ENCODE data around the gene KRTAP26-1. TPM values are rescaled to one million over a fixed set of nuclear protein-coding genes. Genes with fewer than 3 reads are reported as not detected.

KRTAP26-1 gene, protein sequence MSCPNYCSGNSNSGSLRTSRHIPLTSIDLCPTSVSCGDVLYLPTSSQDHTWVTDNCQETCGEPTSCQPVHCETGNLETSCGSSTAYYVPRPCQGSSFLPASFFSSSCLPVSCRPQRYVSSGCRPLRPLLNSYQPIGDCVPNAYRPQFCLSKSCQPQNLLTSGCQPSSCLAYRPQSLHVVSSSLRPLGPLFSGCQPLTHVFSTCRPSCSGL
- total RNA-seq = under 1 TPM in 4 of 8 experiments, not detected in 4; 0.17 to 0.73 (median 0.28) TPM

DNA sequence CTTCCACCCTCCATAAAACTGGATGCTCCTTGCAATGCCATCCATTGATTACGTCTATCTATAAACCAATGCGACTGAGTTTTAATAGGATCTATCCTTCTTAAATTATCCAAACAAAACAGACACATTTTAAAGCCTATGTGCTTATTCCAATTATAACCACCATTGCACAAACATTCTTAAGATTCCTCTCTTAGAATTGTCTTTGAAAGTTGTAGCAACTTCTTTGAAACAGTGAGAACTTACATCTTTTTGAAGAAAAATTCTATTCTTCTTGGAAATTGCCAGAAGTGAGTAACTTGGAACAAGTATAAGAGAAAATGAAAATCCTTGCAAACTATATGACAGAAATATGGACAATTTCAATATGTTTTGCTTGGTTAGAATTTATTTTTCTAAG lies at the start of gene KRTAP26-1:
Gene KRTAP26-1 (minus strand): TSS at position 101 of the 400 bp plus-strand sequence. CDS start 280 bp downstream, outside the sequence.
- WGBS, 10 experiments = 23 to 100% (median 93%) methylated on average over 2 of the region's 2 CpGs; no CpG with 5 or more reads in 1 of the 10 experiments
- Histone ChIP-seq H3K27ac (no peak within 1 kb of the TSS), H3K4me3 (no peak within 1 kb of the TSS), H3K4me1 (replicated peaks in 1 of 2) (no peaks in the 10 kb centered on the region)
- ATAC-seq (replicated peaks in 6 of 8) = no peak
- in situ Hi-C loops (cut with MboI; ENCODE audit: low pct_unique_long_range_greater_than_20kb in 2 of 9, low sequenced_read_pairs in 9 of 9, unreplicated experiment in 9 of 9) = no loop called here

DNA sequence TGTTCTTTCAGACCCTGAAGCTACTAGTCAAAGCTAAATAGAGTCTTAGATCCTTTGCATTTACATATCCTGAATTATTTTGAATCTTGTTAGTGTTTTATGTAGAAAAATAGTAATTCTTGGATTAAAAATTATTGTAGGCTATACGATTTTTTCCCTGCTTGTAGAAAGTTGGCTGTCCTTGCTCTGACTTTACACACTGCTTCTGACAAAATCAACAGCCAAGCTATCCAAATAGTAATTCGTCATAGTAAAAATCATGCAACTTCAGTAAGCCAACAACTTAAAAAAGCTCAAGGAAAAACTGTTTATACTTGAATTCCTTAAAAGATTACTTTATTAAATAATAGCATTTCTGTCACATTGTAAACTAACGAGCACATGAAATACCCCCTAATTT lies 35.8 kb upstream of the KRTAP26-1 start:
- WGBS, 10 experiments = 3 to 95% (median 69%) methylated on average over 2 to 3 of the region's 3 CpGs; no CpG with 5 or more reads in 1 of the 10 experiments
- Histone ChIP-seq H3K4me3 (no peak overlapping the region), H3K27ac (no peak overlapping the region), H3K4me1 (replicated peaks in 1 of 2) (peaks cover 0 to 4% of the 10 kb centered on the region in 2 donors)
- in situ Hi-C loops (cut with MboI; ENCODE audit: low pct_unique_long_range_greater_than_20kb in 2 of 9, low sequenced_read_pairs in 9 of 9, unreplicated experiment in 9 of 9) = no loop called here
- ATAC-seq (replicated peaks in 6 of 8) = no peak

DNA sequence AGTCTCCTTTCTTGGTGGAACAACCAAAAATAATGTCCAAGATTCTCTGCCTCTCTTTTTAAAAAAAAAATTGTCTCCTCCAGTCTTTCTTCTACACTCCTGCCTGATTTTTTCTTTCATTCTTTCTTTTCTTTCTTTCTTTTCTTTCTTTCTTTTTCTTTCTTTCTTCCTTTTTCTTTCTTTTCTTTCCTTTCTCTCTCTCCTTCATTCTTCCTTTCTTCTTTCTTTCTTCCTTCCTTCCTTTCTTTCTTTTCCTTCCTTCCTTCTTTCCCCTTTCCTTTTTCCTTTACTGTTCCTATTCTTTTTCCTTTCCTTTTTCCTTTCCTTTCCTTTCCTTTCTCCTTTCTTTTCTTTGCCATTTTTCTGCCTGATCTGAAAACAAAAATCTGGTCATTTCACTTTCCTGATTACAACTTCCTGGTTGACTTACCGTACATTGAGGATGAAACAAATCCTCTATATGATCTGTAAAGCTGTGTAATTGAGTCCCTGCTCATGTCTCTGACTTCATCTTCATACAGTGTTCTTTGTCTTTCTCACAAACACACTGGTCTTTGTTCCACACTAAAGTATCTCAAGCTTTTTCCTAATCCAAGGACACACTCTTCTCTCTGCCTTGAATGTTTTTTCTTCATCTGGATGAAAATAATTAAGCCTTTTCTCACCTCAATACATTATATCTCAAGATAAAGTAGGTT lies 34.3 kb upstream of the KRTAP26-1 start:
- ATAC-seq (replicated peaks in 6 of 8) = no peak
- Histone ChIP-seq H3K27ac (no peak overlapping the region), H3K4me3 (no peak overlapping the region), H3K4me1 (replicated peaks in 1 of 2) (peaks cover 6 to 16% of the 10 kb centered on the region in 2 donors)
- WGBS, 10 experiments = 0 to 100% (median 83%) methylated on average over 1 of the region's 1 CpG; no CpG with 5 or more reads in 1 of the 10 experiments
- in situ Hi-C loops (cut with MboI; ENCODE audit: low pct_unique_long_range_greater_than_20kb in 2 of 9, low sequenced_read_pairs in 9 of 9, unreplicated experiment in 9 of 9) = no loop called here

DNA sequence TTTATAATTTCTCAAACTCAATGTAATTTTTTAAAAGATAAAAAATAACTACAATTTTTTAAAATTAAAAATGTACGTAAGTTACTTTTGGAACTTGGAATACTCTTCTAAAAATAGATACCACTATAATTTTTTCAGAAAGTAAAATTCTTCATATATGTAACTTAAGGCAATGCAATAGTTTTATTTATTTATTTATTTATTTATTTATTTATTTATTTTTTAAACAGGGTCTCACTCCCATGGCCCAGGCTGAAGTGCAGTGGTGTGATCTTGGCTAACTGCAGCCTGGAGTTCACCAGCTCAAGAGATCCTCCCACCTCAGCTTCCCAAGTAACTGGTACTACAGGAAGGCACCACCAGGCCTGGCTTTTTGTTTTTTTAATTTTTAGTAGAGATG lies 31.4 kb upstream of the KRTAP26-1 start:
- WGBS, 10 experiments = 56 to 100% (median 90%) methylated on average over 1 of the region's 1 CpG; no CpG with 5 or more reads in 1 of the 10 experiments
- ATAC-seq (replicated peaks in 6 of 8) = no peak
- no peak overlapping the region for H3K27ac ChIP-seq
- in situ Hi-C loops (cut with MboI; ENCODE audit: low pct_unique_long_range_greater_than_20kb in 2 of 9, low sequenced_read_pairs in 9 of 9, unreplicated experiment in 9 of 9) = no loop called here
- no peak overlapping the region for H3K4me3 ChIP-seq
- H3K4me1 ChIP-seq (replicated peaks in 1 of 2) = peaks cover 6 to 20% of the 10 kb centered on the region in 2 donors

DNA sequence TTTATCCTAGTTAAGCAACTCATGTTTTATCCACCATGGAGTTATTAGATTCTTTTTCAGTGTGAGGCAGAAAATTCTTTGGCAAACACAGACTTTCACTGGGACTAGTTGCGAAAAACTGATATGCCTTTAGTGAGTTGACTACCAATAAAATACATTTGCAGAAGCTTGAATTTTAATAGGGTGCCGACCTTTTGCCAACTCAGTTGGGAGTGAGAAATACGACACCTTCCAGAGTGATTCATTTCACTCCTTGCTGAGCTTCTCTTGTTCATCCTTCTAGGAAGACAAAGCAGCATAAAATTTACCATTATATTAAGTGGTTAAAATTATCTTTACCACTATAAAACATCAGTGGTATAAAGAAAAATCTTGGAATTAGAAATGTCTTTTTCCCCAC lies 29.5 kb upstream of the KRTAP26-1 start:
- H3K27ac ChIP-seq = no peak overlapping the region
- in situ Hi-C loops (cut with MboI; ENCODE audit: low pct_unique_long_range_greater_than_20kb in 2 of 9, low sequenced_read_pairs in 9 of 9, unreplicated experiment in 9 of 9) = loop anchor here in 1 of 9 experiments (25.0 kb wide), 1 partner anchor 713 kb away; no protein-coding TSS in a partner anchor
- H3K4me1 ChIP-seq (replicated peaks in 1 of 2) = peaks cover 6 to 20% of the 10 kb centered on the region in 2 donors
- H3K4me3 ChIP-seq = no peak overlapping the region
- WGBS, 10 experiments = 0 to 86% (median 42%) methylated on average over 1 to 3 of the region's 3 CpGs
- ATAC-seq (replicated peaks in 6 of 8) = no peak

DNA sequence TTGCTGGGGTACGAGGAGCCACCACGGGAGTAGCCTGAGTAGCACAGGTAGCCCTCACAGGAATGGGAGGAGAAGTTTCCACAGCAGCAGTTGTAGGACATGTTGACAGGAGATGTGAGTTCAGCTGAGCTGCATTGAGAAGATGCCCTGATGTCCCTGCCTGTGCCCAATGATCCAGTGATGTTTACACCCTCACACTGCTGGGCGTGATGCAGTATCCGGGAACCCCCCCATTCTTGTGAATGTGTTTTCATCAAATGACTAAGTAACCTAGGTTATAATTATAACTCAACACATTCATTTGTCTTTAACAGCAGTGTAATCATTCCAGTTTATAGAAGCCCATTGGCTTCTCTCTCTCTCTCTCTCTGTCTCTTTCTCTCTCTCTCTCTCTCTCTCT lies 28.4 kb upstream of the KRTAP26-1 start, which contains the start of gene KRTAP23-1:
Gene KRTAP23-1 (minus strand): TSS at position 101 of the 400 bp plus-strand sequence. CDS start 0 bp downstream, at position 101.
- in situ Hi-C loops (cut with MboI; ENCODE audit: low pct_unique_long_range_greater_than_20kb in 2 of 9, low sequenced_read_pairs in 9 of 9, unreplicated experiment in 9 of 9) = loop anchor here in 1 of 9 experiments (25.0 kb wide), 1 partner anchor 714 kb away; no protein-coding TSS in a partner anchor
- 0 to 100% (median 87%) methylated on average over 1 to 4 of the region's 4 CpGs; no CpG with 5 or more reads in 2 of the 10 experiments for WGBS, 10 experiments
- ATAC-seq (replicated peaks in 6 of 8) = peak in 1 of 8 experiments; percentile 42
- Histone ChIP-seq H3K4me3 (no peak within 1 kb of the TSS), H3K4me1 (replicated peaks in 1 of 2) (peaks cover 6 to 20% of the 10 kb centered on the region in 2 donors), H3K27ac (no peak within 1 kb of the TSS)

DNA sequence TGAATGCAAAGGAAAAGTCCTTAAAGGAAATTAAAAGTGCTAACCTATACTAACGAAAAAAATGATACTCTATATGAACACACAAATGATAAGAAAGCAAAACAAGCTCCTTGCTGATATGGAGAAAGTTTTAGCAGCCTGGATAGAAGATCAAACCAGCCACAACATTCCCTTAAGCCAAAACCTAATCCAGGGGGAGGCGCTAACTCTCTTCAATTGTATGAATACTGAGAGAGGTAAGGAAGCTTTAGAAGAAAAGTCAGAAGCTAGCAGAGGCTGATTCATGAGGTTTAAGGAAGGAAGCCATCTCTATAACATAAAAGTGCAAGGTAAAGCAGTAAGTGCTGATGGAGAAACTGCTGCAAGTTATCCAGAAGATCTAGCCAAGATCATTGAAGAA lies 24.9 kb upstream of the KRTAP26-1 start:
- Histone ChIP-seq H3K27ac (no peak overlapping the region), H3K4me1 (replicated peaks in 1 of 2) (peaks cover under 1 to 10% of the 10 kb centered on the region in 2 donors), H3K4me3 (no peak overlapping the region)
- no peak for ATAC-seq (replicated peaks in 6 of 8)
- in situ Hi-C loops (cut with MboI; ENCODE audit: low pct_unique_long_range_greater_than_20kb in 2 of 9, low sequenced_read_pairs in 9 of 9, unreplicated experiment in 9 of 9) = loop anchor here in 1 of 9 experiments (25.0 kb wide), 1 partner anchor 717 kb away; no protein-coding TSS in a partner anchor
- 0 to 100% (median 82%) methylated on average over 1 to 2 of the region's 2 CpGs; no CpG with 5 or more reads in 1 of the 10 experiments for WGBS, 10 experiments

DNA sequence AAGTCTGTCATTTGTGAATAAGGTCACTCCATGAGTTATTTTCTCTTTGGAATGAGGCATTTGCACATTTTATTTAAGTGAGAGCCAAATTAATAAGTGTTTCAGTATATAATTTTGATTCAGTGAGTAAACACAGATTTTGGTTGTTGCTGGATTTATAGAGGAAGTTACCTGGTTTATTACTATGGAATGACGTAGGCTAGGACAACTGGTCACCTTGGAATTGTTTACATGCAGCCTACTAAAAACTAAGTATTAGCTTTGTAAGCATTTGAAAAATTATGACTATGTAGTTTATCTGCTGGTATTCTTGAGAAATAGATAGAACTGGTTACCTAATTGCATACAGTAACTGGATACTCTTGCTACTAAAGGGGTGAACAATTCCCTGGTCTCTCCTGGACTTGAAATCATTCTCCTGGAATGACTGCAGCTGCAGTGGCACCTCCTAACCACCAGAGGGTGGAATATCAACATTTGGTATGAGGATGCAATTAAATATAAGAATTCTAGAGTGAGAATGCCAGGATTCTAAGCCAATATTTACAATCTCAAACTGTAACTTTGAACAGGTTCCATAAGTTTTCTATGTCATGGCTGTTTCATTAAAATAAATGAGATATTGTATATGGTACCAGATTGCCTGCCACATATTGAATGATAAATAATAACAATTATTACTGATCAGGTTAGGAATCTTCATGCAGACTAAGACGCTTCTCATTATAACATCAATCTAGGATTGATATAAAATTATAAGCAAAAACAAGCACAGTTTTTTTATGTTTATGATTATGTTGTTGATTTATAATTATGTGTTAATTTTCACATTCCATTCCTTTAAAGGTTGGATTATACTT lies 20.8 kb upstream of the KRTAP26-1 start:
- Histone ChIP-seq H3K27ac (no peak overlapping the region), H3K4me1 (replicated peaks in 1 of 2) (peaks cover 0 to 8% of the 10 kb centered on the region in 2 donors), H3K4me3 (no peak overlapping the region)
- peak in 3 of 8 experiments; percentile 26 to 45 (median 31) for ATAC-seq (replicated peaks in 6 of 8)
- WGBS, 10 experiments = 75 to 100% (median 95%) methylated on average over 2 of the region's 2 CpGs; no CpG with 5 or more reads in 1 of the 10 experiments
- in situ Hi-C loops (cut with MboI; ENCODE audit: low pct_unique_long_range_greater_than_20kb in 2 of 9, low sequenced_read_pairs in 9 of 9, unreplicated experiment in 9 of 9) = loop anchor here in 1 of 9 experiments (25.0 kb wide), 1 partner anchor 721 kb away; no protein-coding TSS in a partner anchor

DNA sequence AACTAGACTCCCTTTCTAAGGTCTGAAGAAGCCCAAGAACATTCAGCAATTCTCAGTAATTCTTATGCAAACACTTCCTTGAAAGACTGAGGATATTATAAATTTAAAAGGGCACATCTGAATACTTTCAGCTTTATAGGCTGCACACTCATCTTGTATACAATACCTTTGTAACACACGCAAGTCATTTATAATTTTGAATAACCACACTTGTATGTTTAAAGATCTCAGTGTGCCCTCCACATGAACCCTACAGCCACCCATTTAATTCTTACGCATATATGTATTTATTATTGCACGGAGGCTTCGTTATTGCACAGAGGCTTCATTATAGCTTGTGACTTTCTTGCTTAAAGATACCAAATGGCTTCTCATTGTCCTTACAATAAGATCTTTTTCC lies 18.6 kb upstream of the KRTAP26-1 start:
- peaks cover 0 to 8% of the 10 kb centered on the region in 2 donors for H3K4me1 ChIP-seq (replicated peaks in 1 of 2)
- peak in 2 of 8 experiments; percentile 55 to 85 for ATAC-seq (replicated peaks in 6 of 8)
- H3K27ac ChIP-seq = no peak overlapping the region
- H3K4me3 ChIP-seq = no peak overlapping the region
- in situ Hi-C loops (cut with MboI; ENCODE audit: low pct_unique_long_range_greater_than_20kb in 2 of 9, low sequenced_read_pairs in 9 of 9, unreplicated experiment in 9 of 9) = loop anchor here in 1 of 9 experiments (25.0 kb wide), 1 partner anchor 724 kb away; no protein-coding TSS in a partner anchor
- WGBS, 10 experiments = 25 to 93% (median 76%) methylated on average over 1 to 4 of the region's 4 CpGs

DNA sequence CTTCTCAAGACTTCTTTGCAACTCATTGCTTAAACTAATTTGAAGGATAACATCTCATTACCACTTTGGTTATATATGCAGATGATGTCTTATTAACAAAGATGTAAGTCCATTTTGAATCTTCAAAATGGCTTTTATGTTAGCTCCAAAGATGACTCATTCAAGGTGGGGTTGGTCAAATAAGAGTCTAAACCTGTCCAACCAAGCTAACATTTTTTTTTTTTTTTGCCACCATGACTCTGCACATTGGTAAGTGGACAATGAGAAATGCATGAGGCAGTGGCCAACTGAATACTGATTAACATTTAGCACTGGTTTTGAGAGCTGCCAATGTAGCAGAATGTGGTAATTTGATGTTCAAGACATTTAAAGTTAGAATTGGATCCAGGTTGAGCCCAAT lies 17.7 kb upstream of the KRTAP26-1 start:
- peak in 3 of 8 experiments; percentile 44 to 73 (median 46) for ATAC-seq (replicated peaks in 6 of 8)
- in situ Hi-C loops (cut with MboI; ENCODE audit: low pct_unique_long_range_greater_than_20kb in 2 of 9, low sequenced_read_pairs in 9 of 9, unreplicated experiment in 9 of 9) = loop anchor here in 1 of 9 experiments (25.0 kb wide), 1 partner anchor 725 kb away; no protein-coding TSS in a partner anchor
- H3K27ac ChIP-seq = no peak overlapping the region
- peaks cover 0 to 8% of the 10 kb centered on the region in 2 donors for H3K4me1 ChIP-seq (replicated peaks in 1 of 2)
- H3K4me3 ChIP-seq = no peak overlapping the region

DNA sequence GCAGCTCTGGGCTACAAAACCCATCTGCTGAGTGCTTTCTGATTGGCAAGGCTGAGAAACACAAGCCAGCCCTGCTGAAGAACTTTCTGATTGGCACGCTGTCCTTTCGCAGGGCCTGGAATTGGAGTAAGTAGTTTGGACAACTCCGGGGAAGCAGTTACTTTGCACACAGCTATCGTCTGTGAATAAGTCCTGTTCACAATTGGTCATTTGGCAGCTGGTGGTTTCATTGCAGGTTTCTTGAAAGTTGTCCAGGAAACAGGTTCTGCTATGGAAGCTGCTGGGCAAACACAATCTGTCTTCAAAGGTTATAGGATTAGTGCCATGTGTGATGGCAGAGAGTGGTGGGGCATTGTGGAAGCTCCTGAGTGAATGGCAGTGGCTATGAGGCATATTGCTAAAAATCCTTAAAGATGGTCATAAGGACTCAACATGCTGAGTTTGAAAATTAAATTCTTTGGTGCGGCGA lies 17.2 kb upstream of the KRTAP26-1 start, which contains the start of gene KRTAP27-1:
Gene KRTAP27-1 (minus strand): TSS at position 419 of the 469 bp plus-strand sequence. CDS start 26 bp downstream, at position 393.
- Histone ChIP-seq H3K4me3 (no peak within 1 kb of the TSS), H3K27ac (no peak within 1 kb of the TSS), H3K4me1 (replicated peaks in 1 of 2) (peaks cover 0 to 8% of the 10 kb centered on the region in 2 donors)
- in situ Hi-C loops (cut with MboI; ENCODE audit: low pct_unique_long_range_greater_than_20kb in 2 of 9, low sequenced_read_pairs in 9 of 9, unreplicated experiment in 9 of 9) = loop anchor here in 1 of 9 experiments (25.0 kb wide), 1 partner anchor 725 kb away; no protein-coding TSS in a partner anchor
- ATAC-seq (replicated peaks in 6 of 8) = peak in 1 of 8 experiments; percentile 66
- 0 to 100% (median 92%) methylated on average over 1 to 5 of the region's 6 CpGs for WGBS, 10 experiments

DNA sequence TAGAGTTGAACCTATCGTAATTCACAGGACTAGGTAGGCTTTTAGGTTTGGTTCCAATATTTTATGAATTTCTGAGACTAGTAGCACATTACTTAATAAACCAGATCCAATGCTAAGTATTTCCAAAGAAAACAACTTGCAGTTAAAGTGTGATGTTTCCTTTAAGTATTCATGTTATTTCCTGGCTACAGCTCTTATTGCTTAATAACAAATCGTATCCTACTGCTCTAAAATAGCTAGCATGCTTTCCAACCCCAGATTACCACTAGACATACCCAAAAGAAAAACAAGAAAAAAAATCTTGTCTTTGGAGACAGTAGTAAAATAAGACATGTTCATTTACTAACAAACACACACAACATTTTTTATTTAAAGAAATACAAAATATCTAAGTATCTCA lies 16.5 kb upstream of the KRTAP26-1 start:
- ATAC-seq (replicated peaks in 6 of 8) = no peak
- peaks cover 0 to 8% of the 10 kb centered on the region in 2 donors for H3K4me1 ChIP-seq (replicated peaks in 1 of 2)
- H3K27ac ChIP-seq = no peak overlapping the region
- WGBS, 10 experiments = 0 to 100% (median 83%) methylated on average over 1 to 2 of the region's 2 CpGs; no CpG with 5 or more reads in 1 of the 10 experiments
- in situ Hi-C loops (cut with MboI; ENCODE audit: low pct_unique_long_range_greater_than_20kb in 2 of 9, low sequenced_read_pairs in 9 of 9, unreplicated experiment in 9 of 9) = loop anchor here in 1 of 9 experiments (25.0 kb wide), 1 partner anchor 726 kb away; no protein-coding TSS in a partner anchor
- H3K4me3 ChIP-seq = no peak overlapping the region

Data from motor neuron (in vitro differentiated cells).